Cerebellar nuclear complex (tissue), 1 donor: ENCODE measurements around the gene VAMP3.
"Not testable (repeated sequence)": the region's sequence is repeated elsewhere in the genome, so short reads cannot be mapped to it uniquely, and the experiment has no call there.

Experiments used
- DNase-seq, 2 experiments: peaks; one replicate each; lab custom pipeline; 2025; lab: John Stamatoyannopoulos, UW

VAMP3 gene

DNA sequence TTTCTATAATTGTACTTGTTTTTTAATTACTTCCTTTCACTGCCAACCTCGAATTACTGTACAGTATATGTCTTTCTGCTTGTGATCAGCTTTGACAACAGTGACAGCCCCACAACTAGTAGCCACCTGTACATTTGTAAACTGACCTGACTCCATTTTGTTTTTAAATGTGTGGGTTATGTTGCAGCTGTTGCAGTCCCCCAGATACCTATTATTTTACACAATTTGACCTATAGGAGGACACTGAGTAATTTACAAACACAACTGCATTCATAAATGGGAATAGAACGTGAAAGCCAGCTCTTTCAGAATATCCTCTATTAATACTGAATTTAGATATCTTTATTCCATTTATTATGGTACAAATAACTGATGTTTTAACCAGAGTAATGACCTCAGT is 2.5 kb upstream of the VAMP3 start:
- DNase-seq = no peak

GRCh38 chr1:7769673-7770412 is 1.3 kb upstream of the VAMP3 start:
- no peak for DNase-seq

GRCh38 chr1:7770669-7770996 is 463 bp upstream of the VAMP3 start:
- DNase-seq = no peak

DNA sequence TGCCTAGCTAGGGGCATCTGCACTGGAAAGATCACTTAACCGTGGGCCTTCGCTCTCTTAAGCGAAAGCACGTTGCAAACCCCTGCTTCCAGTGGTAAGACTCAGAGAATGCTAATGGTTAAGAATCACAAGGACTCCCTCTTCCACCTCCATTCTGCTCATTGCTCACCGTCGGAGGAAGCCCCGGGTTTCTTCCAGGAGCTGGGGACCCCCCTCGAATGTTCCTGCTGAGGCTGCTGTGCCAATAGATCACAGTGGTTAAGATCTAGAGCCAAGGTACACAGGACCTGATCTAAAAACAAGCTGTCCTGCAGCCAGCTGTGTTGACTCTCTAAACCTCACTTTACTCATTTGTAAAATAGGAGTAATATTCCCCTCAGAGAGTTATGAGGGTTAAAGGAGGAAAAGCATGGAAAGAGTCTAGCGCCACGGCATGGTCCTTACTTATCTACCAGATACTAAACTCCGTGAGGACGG is 765 bp downstream of the VAMP3 start:
- DNase-seq = no peak

DNA sequence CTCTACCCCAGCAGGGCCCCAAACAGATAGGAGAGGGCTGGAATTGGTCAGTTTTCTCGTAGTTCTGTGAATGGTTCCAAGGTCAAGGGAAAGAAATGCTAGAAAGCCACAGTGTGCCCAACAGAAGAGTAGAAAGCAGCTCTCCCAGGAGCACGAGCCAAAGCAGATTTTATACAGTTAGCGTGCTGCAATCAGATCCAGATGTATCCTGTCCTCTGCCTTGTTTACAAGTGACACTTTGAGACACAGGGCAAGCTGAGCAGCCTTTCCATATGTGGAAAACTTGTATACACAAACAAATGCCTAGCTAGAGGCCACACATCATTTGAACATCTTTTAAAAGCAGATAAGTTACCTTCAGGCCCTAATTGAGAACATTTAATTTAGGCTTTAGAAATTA is 6.5 kb downstream of the VAMP3 start:
- no peak for DNase-seq

- no peak for DNase-seq
Observed at GRCh38 chr1:7778133-7778628, 7.1 kb downstream of the VAMP3 start.

DNA sequence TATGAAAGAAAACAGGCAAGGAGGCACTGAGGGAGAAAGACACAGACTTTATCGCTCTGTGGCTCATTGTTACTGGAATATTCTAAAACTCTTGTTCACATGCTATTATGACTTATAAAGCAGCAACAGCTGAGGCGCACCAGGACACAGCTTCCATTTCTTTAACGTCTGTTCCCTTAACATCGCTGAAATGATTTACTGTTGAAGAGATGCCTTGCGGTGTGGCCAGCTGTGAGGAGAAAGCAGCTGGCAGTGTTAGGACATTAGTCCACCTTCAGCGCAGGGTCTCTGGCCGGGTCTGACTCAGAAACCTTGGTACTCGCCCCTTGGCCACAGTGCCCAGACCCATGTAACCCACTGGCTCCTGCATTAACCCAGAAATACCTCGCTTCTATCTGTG is 9.9 kb downstream of the VAMP3 start:
- no peak for DNase-seq

DNA sequence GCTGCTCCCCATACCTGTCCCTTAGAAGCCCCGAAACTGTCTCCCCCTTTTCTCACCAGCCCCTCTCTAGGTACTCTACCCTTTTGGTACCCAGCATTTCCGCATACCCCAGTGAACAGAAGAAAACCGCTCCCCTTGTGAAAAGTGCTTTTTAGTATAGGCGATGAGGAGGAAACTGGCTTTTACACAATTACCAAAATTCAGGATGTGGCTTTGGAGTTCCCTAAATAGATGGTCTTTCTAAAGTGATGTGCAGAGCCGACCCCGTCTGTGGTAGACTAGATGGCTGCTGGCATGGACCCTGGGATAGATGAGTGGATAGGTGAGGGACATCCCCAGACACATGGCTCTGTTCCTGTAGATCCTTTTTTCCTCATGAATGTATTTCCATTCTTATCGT is 10.4 kb downstream of the VAMP3 start:
- no peak for DNase-seq

GRCh38 chr1:7781923-7782495 is 10.9 kb downstream of the VAMP3 start:
- no peak for DNase-seq

GRCh38 chr1:7783178-7783711 is 12.1 kb downstream of the VAMP3 start:
- DNase-seq = no peak

DNA sequence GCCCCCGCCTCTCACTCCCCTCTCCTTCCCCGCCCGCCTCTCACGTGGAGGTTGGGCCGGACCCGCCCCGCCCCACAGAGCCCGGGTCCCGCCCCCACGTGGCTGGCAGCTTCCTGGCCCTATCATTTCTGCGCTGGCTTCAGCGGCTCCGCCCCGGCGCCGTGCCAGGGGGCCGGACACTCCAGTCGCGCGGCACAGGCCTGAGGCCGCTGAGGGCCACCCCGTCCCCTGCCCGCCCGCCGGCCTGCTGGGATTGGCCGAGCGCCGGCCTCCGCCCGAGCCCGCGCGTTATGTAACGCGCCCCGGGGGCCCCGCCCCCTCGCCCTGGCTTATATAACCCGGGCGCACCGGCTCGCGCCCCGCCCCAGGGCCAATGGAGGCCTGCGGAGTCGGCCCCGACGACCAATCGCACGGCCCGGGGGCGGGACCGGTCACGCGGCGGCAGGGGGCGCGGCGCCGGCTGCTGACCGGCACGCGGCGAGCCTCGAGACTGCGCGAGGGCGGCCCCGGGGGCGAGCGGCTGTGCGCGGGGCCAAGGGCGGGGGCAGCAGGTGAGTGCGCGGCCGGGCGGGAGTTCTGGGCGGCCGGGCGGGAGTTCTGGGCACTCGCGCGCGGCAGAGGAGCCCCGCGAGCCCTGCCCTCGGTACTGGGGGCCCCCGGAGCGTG is 12.9 kb downstream of the VAMP3 start, which contains the start of gene PER3:
Gene PER3, plus strand, starts transcription at position 466 of the 666 bp plus-strand sequence. CDS start 587 bp downstream, outside the sequence.
- DNase-seq = peak; percentile 70 to 86

DNA sequence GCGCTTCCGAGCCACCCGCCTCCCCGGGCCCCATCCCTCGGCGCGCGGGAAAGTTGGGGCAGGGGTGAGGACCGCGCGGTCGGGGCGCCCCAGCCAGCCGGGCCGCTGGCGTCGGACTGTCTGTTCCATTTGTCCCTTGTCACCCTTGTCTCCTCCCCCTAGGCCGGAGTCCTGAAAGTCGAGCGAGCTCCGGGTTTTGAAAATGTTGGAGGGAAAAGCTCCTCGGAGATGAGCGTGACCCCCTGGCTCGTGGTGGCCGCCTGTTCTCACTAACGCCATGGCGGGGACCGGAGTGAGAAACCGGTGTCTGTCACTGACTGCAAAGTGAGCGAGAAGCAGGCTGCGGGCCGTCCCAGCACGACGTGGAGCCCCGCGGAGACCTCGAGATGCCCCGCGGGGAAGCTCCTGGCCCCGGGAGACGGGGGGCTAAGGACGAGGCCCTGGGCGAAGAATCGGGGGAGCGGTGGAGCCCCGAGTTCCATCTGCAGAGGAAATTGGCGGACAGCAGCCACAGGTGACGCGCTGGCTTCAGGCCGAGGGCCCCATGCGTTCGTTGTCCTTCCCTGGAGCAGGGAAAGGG is 13.5 kb downstream of the VAMP3 start:
- no peak for DNase-seq

DNA sequence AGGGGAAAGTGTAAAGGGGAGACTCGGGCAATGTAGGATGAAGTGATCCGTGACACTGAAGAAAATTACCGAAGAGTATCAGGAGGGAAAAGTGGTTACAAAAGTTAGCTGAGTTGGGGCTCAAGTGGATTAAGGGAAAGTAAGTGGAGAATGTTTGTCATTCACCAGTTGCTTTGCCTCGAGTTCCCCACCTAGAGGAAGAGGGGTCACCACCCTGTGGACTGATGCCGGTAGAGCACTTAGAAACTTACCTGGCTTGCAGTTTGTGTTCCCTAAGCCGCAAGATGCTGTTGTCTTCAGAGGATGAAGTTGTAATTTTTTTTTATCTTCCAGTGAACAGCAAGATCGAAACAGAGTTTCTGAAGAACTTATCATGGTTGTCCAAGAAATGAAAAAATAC is 14.0 kb downstream of the VAMP3 start:
- no peak for DNase-seq

DNA sequence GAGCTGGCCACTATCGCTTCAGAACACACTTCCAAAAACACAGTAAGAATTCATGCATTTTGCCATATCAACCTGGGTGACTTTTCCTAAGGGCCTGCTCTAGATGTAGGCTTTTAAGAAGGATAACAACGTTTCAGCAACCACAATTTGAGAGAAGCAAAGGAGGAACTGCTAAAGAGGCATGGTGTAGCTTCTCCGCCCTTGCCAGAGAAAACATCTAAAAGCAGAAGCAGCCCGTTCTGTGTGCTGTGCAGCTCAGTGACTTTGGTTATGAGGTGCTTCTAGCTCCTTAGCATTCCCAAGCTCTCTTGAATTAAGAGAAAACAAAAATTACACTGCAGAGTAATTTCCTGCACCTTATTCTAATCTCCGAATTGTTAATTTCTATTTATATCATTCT is 15.7 kb downstream of the VAMP3 start:
- no peak for DNase-seq

DNA sequence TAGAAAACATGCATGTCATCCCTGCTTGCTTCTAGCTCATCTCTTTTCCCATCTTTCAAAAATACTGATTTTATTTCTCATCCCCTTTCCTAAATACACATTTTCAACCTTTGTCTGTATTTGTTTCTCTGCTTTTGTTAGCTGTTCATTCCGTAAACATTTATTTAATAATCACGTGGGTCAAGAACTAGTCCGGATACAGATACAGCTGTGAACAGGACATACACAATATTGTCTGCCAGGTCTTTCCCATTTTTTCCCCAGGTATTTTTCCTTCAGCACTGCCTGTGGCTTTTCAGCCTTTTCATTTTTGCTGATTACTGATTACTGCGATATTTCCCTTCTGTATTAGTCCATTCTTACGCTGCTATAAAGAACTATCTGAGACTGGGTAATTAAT is 18.7 kb downstream of the VAMP3 start:
- DNase-seq = no peak

- not testable (repeated sequence) for DNase-seq
Observed at GRCh38 chr1:7791027-7791426, 19.9 kb downstream of the VAMP3 start.

GRCh38 chr1:7795406-7795805 is 24.3 kb downstream of the VAMP3 start:
- no peak for DNase-seq

DNA sequence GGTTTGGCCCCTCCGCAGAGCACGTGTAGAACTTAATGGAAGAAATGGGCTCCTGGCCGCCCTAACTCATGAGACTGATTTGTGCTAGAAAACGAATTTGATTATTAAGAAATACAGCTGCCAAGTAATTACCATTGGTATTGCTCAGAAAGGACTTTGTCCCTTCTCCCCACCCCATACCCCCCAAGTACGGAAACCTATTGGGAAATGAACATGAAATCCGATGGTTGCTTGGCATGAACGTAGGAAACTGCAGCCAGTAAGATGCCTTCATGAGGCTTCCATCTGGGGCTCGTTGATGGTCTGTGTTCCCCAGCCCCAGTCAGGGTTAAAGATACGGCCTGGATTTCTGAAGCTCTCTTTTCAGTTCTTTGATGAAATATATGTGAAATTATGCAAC is 34.4 kb downstream of the VAMP3 start:
- no peak for DNase-seq

DNA sequence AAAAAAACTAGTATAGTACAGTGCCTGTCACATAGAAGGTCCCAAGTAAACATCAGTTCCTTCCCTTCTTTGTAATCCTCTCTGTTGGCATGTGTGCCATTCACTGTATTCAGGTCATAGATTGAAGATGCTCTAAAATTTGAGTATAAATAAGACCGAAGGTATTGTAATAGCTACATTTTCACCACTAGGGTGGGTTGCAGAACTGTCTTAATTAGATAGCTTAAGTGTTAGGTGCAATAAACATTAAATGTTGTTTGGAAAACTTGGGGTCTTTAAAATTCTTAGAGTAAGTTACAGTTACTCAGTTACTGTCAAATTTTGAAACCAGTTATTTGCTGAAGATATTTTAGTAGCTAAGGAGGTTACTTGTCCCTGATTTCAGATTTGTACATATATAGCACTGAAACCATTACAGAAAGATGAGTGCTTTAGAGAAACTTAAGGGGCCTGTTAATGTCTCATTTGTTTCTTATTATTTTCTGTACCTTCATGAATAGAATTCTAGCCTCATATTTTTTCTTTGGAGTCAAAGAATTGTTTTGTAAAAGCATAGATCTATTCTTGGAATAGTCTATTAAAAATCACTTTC is 37.3 kb downstream of the VAMP3 start:
- DNase-seq = no peak

- DNase-seq = no peak
Observed at GRCh38 chr1:7809742-7810141, 38.6 kb downstream of the VAMP3 start.

DNA sequence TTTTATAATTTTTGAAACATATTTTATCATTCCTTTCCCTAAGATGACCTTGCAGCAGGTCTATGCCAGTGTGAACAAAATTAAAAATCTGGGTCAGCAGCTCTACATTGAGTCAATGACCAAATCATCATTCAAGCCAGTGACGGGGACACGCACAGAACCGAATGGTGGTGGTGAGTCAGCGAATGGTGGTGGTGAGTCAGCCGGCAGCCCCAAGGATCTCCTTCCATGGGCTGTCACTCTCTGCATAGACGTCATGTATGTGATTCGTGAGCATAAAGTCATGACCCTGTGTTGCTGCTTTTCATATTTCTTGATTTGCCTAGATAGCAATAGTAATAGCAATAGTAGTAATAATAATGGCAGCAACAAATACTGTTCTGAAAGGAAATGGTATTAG is 39.3 kb downstream of the VAMP3 start:
- no peak for DNase-seq

- no peak for DNase-seq
Observed at GRCh38 chr1:7811476-7811875, 40.4 kb downstream of the VAMP3 start.
